Skeletal muscle satellite cell (primary cell): ENCODE results near the gene CCDC88B.
A peak's percentile ranks its signal among the peaks of the same experiment; 100 is the strongest.
"Not testable (repeated sequence)": the region's sequence is repeated elsewhere in the genome, so short reads cannot be mapped to it uniquely, and the experiment has no call there.

Experiments
- H3K27me3 ChIP-seq: 2 replicates; pipeline ENCODE4 v1.7.0; 2013; ENCODE audit warnings: low read length; ENCODE audit not compliant: control insufficient read depth, insufficient read depth
- H3K36me3 ChIP-seq: 2 replicates; pipeline ENCODE4 v1.7.0; 2013; ENCODE audit warnings: mild to moderate bottlenecking, control low read depth, low read length; ENCODE audit not compliant: insufficient read depth
- H3K4me1 ChIP-seq: 2 replicates; pipeline ENCODE4 v1.7.0; 2013; ENCODE audit warnings: low read length; ENCODE audit not compliant: control insufficient read depth, insufficient read depth
- H3K4me2 ChIP-seq: 2 replicates; pipeline ENCODE4 v1.7.0; 2013; ENCODE audit warnings: mild to moderate bottlenecking, low read length
- H3K4me3 ChIP-seq: 2 replicates; pipeline ENCODE4 v1.7.0; 2013; ENCODE audit warnings: low read length
- H3K9ac ChIP-seq: 2 replicates; pipeline ENCODE4 v1.7.0; 2013; ENCODE audit warnings: mild to moderate bottlenecking, low read depth, low read length, moderate library complexity
- H3K9me3 ChIP-seq: replicated peaks from 2 replicates; pipeline ENCODE4 v1.7.0; 2013; ENCODE audit warnings: mild to moderate bottlenecking, control low read depth, low read length

CCDC88B gene

DNA sequence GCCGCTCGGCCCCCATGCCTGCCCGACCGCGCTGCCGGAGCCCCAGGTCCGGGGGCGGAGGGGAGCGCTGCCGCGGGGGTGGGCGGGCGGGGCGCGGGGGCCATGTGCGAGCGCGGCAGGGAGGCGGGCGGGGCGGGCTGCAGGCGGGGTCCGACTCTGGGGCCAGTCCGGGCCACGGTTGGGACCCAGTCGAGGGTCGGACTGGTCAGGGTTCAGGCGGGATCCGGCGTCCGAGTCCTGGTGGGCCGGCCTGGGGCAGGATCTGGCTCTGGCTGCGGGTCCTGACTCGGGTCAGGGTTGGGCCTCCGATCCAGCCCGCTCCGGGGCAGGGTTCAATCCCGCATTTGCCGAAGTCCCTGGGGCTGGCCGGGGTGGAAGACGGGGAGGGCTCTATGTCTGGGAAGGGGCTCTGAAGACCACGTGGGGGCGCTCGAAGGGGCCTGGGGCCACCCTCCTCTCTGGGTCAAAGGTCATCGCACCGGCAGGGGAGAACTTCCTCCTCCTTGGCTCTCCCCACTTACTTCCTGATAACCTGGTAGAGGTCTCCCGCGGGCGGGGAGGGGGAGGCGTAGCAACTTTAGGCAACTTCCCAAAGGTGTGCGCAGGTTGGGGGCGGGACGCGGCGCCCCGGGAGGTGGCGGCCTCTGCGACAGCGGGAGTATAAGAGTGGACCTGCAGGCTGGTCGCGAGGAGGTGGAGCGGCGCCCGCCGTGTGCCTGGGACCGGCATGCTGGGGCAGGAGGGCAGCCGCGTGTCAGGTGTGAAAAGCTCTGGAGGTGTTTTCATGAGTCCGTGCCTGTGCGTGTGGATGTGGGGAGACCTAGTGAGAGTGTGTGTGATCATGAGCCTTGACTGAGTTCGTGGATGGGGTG, 34.1 kb upstream of the CCDC88B start:
- no peaks in the 10 kb centered on the region for H3K27me3 ChIP-seq
- H3K9me3 ChIP-seq, result no peaks in the 10 kb centered on the region
- peak overlapping the region; percentile 75 for H3K4me3 ChIP-seq
- H3K36me3 ChIP-seq, result no peaks in the 10 kb centered on the region
- peak overlapping the region; percentile 84 for H3K9ac ChIP-seq
- peaks cover 14% of the 10 kb centered on the region for H3K4me1 ChIP-seq
- H3K4me2 ChIP-seq, result peak overlapping the region; percentile 96

DNA sequence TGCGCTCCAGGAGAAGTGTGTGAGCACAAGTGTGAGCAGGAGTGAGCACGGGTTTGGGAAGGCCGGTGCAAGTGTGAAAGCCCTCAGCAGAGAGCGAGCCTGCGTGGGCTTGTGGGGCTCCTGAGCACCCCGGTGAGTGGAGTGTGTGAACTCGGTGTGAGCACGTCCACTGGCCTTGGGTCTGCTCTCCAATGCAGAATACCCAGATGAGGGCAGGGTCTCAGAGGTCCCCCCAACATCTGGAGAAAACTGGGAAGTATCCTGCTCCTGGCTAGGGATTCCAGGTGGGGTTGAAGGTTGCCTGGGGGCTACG, 33.5 kb upstream of the CCDC88B start:
- Histone ChIP-seq H3K9ac (peak overlapping the region; percentile 84), H3K36me3 (no peaks in the 10 kb centered on the region), H3K4me2 (peak overlapping the region; percentile 96), H3K4me1 (peaks cover 13% of the 10 kb centered on the region), H3K4me3 (peak overlapping the region; percentile 75), H3K27me3 (no peaks in the 10 kb centered on the region), H3K9me3 (no peaks in the 10 kb centered on the region)

DNA sequence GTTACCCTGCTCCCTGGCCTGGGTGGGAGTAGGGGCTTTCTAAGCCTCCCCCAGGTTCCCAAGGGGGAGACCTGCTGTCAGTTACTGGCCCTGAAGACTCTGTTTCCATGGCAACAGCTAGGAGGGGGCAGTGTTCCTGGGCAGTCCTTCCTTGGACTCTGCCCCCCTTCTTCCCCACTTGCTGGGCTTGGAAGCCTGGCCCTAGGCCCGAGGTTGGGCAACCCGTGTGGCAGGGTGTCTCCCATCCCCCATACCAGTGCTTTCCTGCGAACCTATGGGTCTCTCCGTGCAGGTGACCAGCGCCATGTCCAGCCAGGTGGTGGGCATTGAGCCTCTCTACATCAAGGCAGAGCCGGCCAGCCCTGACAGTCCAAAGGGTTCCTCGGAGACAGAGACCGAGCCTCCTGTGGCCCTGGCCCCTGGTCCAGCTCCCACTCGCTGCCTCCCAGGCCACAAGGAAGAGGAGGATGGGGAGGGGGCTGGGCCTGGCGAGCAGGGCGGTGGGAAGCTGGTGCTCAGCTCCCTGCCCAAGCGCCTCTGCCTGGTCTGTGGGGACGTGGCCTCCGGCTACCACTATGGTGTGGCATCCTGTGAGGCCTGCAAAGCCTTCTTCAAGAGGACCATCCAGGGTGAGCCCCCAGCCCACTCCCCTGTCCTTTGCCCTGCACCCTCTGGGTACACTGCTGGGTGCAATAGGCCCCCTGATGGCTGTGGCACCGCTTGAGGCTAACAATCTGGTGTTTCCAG, 33.0 kb upstream of the CCDC88B start:
- Histone ChIP-seq H3K9ac (peak overlapping the region; percentile 84), H3K4me2 (peak overlapping the region; percentile 96), H3K4me3 (peak overlapping the region; percentile 75), H3K9me3 (no peaks in the 10 kb centered on the region), H3K36me3 (no peaks in the 10 kb centered on the region), H3K27me3 (no peaks in the 10 kb centered on the region), H3K4me1 (peaks cover 13% of the 10 kb centered on the region)

DNA sequence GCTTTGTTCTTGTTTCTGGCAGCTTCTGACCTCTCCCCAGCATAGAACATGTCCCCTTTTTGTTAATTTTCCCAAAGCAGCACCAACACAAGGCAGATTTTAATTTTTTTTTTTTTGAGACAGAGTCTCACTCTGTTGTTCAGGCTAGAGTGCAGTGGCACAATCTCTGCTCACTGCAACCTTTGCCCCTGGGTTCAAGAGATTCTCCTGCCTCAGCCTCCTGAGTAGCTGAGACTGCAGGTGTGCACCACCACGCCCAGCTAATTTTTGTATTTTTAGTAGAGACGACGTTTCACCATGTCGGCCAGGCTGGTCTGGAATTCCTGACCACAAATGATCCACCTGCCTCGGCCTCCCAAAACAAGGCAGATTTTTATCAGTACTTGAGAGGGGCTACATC, 32.2 kb upstream of the CCDC88B start:
- peaks cover 13% of the 10 kb centered on the region for H3K4me1 ChIP-seq
- H3K4me3 ChIP-seq, H3K27me3 ChIP-seq, H3K4me2 ChIP-seq, H3K36me3 ChIP-seq, H3K9ac ChIP-seq, H3K9me3 ChIP-seq: not testable (repeated sequence)

DNA sequence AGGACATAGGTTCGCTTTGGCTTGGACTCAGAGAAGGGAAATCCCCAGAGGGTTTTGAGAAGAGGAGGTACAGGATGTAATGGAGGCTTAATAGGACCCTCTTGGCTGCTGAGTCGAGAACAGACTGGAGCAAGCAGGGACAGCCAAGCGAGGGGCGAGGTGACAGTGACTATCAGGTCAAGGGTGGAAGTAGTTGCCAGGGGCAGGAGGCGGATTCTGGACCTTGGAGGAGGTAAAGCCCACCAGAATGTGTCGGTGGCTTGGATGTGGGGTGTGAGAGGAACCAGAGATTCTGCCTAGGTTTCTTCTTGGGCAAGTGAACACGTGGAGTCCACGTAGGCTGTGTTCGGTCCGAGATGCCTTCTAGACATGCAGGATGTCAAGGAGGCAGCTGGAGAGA, 27.1 kb upstream of the CCDC88B start:
- Histone ChIP-seq H3K27me3 (no peaks in the 10 kb centered on the region), H3K36me3 (peaks cover 17% of the 10 kb centered on the region), H3K4me2 (no peak overlapping the region), H3K9ac (peak overlapping the region; percentile 67), H3K9me3 (no peaks in the 10 kb centered on the region), H3K4me1 (peaks cover 16% of the 10 kb centered on the region), H3K4me3 (no peak overlapping the region)

DNA sequence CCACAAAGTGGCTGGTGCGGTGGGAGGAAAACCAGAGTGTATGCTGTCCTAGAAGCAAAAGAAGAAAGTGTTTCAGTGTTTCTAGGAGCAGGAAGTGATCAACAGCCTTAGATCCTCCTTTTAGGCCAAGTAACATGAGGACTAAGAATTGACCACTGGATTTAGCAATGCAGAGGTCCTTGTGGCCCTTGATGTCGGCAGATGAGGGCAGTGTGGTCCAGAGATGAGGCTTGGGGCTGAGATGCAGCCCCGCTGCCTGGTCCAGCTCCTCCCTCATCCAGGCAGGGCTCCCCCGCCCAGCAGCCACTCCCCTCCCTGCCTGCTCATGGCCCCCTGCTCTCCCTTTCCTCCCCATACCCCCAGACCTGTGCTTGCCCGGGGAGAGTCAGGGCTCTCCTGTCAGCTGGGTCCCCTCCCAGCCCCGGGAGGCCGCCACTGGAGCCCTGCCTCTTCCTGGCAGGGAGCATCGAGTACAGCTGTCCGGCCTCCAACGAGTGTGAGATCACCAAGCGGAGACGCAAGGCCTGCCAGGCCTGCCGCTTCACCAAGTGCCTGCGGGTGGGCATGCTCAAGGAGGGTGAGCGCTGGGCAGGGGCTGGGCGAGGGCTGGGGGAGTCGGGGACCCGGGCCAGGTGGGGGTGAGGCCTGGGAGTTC, 26.4 kb upstream of the CCDC88B start:
- H3K36me3 ChIP-seq, result peaks cover 17% of the 10 kb centered on the region

DNA sequence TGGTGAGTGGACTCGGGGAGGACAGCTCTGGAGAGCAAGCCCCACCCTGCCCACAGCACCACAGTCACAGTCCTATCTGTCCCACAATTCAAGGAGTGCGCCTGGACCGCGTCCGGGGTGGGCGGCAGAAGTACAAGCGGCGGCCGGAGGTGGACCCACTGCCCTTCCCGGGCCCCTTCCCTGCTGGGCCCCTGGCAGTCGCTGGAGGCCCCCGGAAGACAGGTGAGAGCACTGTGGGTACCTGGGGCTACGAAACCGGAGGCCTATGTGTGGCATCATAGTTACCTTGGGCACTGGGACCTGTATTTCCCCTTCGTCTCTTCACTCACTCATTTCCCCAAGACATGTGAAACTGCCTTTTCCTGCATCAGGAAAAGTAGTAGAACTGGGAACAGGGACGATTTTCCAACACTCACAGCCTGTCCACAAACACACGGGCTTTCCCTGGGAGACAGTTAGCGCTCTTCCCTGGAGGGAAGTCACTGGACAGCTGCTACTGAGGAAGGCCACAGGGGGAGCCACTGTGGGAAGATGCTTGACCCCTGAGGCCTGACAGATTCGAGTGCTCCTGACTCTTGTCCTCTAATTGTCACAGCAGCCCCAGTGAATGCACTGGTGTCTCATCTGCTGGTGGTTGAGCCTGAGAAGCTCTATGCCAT, 25.7 kb upstream of the CCDC88B start:
- peak overlapping the region; percentile 73 for H3K4me2 ChIP-seq
- H3K9me3 ChIP-seq, result no peaks in the 10 kb centered on the region
- peaks cover 21% of the 10 kb centered on the region for H3K4me1 ChIP-seq
- no peaks in the 10 kb centered on the region for H3K27me3 ChIP-seq
- peak overlapping the region; percentile 59 for H3K4me3 ChIP-seq
- peak overlapping the region; percentile 67 for H3K9ac ChIP-seq
- H3K36me3 ChIP-seq, result peaks cover 17% of the 10 kb centered on the region

More for the DNA sequence above, 26.4 kb upstream of the CCDC88B start:
- Histone ChIP-seq H3K4me2 (peak overlapping the region; percentile 73), H3K27me3 (no peaks in the 10 kb centered on the region), H3K4me1 (peaks cover 16% of the 10 kb centered on the region), H3K9me3 (no peaks in the 10 kb centered on the region), H3K4me3 (peak overlapping the region; percentile 59), H3K9ac (peak overlapping the region; percentile 67)

DNA sequence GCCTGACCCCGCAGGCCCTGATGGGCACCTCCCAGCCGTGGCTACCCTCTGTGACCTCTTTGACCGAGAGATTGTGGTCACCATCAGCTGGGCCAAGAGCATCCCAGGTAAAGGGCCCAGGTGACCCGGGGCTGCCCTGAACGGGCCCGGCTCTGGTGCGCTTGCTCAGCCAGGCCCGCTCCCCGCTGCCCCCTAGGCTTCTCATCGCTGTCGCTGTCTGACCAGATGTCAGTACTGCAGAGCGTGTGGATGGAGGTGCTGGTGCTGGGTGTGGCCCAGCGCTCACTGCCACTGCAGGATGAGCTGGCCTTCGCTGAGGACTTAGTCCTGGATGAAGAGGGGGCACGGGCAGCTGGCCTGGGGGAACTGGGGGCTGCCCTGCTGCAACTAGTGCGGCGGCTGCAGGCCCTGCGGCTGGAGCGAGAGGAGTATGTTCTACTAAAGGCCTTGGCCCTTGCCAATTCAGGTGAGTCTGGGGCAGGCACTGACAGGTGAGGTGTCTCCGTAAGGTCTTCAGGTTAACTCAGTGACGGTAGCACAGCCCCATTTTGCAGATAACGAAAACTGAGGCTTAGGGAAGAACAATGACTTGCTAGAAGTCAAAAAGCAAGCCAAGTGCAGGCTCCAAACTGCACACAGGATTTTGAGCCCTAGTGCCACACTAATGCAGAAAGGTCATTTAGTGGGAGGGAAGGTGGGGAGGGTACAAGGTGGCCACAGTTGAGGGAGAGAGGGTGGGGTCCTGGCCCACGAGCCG, 25.0 kb upstream of the CCDC88B start:
- Histone ChIP-seq H3K9me3 (no peaks in the 10 kb centered on the region), H3K27me3 (no peaks in the 10 kb centered on the region), H3K4me3 (no peak overlapping the region), H3K9ac (no peak overlapping the region), H3K4me2 (no peak overlapping the region), H3K4me1 (peaks cover 27% of the 10 kb centered on the region), H3K36me3 (peaks cover 17% of the 10 kb centered on the region)

DNA sequence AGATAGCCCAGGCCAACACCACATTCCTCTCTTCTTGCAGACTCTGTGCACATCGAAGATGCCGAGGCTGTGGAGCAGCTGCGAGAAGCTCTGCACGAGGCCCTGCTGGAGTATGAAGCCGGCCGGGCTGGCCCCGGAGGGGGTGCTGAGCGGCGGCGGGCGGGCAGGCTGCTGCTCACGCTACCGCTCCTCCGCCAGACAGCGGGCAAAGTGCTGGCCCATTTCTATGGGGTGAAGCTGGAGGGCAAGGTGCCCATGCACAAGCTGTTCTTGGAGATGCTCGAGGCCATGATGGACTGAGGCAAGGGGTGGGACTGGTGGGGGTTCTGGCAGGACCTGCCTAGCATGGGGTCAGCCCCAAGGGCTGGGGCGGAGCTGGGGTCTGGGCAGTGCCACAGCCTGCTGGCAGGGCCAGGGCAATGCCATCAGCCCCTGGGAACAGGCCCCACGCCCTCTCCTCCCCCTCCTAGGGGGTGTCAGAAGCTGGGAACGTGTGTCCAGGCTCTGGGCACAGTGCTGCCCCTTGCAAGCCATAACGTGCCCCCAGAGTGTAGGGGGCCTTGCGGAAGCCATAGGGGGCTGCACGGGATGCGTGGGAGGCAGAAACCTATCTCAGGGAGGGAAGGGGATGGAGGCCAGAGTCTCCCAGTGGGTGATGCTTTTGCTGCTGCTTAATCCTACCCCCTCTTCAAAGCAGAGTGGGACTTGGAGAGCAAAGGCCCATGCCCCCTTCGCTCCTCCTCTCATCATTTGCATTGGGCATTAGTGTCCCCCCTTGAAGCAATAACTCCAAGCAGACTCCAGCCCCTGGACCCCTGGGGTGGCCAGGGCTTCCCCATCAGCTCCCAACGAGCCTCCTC, 24.1 kb upstream of the CCDC88B start:
- H3K27me3 ChIP-seq, H3K4me3 ChIP-seq, H3K9me3 ChIP-seq: not testable (repeated sequence)
- H3K36me3 ChIP-seq, result peaks cover 24% of the 10 kb centered on the region
- H3K4me2 ChIP-seq, result peak overlapping the region; percentile 100
- H3K4me1 ChIP-seq, result peaks cover 27% of the 10 kb centered on the region
- H3K9ac ChIP-seq, result peak overlapping the region; percentile 97

DNA sequence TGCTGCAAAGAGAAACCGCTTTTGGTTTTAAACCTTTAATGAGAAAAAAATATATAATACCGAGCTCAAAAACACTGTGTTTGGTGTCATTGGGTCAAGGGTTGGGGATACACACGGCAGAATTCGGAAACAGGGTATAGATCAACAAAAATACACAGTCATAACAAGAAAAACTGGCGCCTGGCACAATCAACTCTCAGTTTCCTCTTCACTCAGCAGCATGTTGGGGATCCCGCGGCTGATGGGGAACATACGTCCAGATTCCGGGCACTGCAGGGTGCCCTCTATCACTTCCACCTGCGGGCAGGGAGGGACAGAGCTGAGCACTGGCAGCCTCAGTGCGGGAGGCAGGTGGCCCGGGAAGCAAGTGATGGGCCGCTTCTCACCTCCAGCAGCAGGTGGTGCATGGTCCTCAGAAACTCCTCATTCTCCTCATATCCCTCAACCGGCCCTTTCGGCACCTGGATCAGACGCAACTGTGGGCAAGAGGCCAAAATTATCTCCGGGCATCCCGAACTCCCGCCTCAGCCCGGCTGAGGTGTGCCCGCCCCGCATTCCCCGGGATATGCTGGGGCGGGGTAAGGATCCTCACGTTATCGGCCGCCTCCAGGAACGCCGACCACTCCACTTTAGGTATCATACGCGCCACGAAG, 23.2 kb upstream of the CCDC88B start:
- Histone ChIP-seq H3K4me1 (peaks cover 27% of the 10 kb centered on the region), H3K4me2 (peak overlapping the region; percentile 100), H3K36me3 (peaks cover 32% of the 10 kb centered on the region), H3K27me3 (no peaks in the 10 kb centered on the region), H3K4me3 (peak overlapping the region; percentile 82), H3K9me3 (no peaks in the 10 kb centered on the region), H3K9ac (peak overlapping the region; percentile 97)
